NCI-H2107 (cell line): ENCODE data around the gene MMEL1.
"Not testable (repeated sequence)": the region's sequence is repeated elsewhere in the genome, so short reads cannot be mapped to it uniquely, and the experiment has no call there.

ENCODE experiments used
- DNase-seq: peaks from one replicate; lab custom pipeline; 2025; lab: John Stamatoyannopoulos, UW

MMEL1 gene

DNA sequence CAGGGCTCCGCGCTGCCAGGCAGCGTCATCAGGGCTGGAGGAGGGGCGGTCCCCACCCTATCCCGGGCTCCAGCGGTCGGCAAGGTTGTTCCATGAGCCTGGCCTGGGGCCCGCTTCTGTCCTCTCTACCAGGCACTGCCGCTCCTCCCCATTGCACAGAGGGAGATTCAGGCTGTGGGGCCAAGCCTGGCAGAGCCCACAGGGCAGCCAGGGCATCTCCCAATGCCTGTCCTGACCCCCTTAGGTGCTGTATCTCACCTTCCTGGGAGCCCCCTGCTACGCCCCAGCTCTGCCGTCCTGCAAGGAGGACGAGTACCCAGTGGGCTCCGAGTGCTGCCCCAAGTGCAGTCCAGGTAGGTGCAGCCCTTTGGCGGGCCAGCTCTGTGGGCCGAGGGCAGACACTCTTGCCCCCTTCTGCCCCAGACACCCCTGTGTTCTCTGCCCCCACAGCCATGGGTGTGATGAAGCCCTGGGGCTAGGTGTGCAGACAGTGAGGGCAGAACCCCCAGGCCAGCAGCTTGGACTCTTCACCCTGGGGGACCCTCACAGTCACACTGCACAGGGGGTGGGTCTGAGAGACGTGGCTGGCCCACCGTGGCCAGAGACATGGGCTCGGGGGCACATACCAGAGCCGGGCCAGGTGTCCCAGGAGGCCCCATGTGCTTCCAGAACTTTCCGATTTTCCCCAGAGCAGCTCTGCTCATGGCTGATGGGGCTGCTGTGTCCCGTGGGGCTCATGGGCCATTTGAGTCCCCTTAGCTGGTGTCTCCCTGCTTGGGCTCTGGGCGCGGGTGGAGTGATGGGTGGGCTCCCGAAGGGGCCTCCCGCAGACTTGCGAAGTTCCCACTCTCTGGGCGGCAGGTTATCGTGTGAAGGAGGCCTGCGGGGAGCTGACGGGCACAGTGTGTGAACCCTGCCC lies 75.1 kb downstream of the MMEL1 start:
- DNase-seq, result no peak

GRCh38 chr1:2556678-2557481 lies 75.9 kb downstream of the MMEL1 start:
- no peak for DNase-seq

DNA sequence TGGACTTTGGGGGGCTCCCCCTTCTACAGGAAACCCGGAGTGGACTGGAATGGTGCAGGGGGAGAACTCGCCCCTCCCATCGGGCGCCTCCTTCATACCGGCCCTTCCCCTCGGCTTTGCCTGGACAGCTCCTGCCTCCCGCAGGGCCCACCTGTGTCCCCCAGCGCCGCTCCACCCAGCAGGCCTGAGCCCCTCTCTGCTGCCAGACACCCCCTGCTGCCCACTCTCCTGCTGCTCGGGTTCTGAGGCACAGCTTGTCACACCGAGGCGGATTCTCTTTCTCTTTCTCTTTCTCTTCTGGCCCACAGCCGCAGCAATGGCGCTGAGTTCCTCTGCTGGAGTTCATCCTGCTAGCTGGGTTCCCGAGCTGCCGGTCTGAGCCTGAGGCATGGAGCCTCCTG lies 76.5 kb downstream of the MMEL1 start, which contains the start of gene TNFRSF14:
Gene TNFRSF14 (plus strand): TSS at position 95 of the 401 bp plus-strand sequence. CDS start 294 bp downstream, at position 389.
- no peak for DNase-seq

GRCh38 chr1:2555634-2556276 lies 77.1 kb downstream of the MMEL1 start:
- DNase-seq, result no peak

DNA sequence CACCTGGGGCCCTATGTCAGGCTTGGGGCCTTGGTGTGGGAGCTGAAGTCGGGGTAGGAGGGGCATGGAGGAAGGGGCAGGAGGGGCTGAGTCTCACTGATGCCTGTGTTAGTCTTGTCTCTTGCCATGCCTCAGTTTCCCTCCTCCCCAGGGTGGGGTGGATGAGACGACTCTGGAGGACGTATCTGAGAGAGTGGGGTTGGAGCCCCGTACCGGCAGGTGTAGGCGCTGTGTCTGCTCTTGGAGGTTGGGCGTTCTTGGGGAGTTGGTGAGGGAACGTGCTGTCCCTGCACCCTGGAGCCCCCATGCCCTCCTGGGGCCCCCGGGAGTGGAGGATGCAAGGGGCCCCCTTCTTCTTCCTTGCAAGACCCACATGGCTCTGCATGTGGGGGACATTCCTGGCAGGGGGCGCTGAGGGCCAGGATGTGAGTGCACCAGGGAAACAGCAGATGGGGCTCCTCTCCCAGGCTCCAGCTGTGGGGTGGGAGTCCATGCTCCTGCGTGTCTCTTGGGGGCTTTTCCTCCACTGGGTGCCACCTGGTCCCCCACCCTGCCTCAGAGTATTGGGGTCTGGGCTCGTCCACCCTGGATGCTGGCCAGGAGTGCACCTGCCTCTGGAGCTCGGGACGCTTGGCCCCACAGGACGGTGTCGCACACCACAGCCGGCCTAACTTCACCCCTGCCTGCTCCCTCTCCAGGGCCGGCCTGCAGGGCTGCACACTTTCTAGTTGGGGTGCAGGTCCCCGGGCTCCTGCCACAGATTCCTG lies 78.0 kb downstream of the MMEL1 start:
- DNase-seq, result no peak

DNA sequence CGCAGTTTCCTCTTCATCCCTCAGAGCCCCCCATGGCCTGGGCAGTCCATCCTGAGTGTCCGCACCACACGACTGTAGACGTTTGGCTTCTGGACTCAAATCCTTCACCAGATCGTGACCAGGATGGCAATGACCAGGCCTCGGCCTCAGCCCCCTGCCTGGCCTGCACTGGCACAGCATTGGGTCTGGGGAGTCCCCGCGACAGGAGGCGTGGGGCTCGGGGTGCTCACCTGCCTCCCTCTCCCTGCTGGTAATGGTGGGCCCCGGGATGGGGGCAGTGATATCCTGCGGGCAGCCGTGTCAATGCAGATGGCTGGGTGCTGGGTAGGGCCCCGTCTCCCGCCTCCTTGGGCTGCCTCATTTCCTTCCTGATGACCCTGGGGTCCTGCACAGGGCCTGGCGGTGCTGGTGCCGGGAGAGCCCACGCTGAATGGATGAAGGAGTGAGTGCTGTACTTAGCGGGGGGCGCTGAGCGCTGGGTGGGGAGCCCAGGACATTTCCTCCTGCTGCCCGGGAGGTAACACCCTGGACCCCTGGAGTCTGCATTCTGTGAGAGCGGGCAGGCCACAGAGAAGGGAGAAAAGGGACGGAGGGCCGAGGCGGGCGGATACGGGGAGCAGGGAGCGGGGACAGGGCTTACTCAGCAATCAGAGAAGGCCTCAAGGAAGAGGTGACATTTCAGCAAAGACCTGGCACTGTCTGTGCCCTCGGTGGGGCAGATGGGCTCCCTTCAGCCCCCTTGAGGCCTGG lies 78.8 kb downstream of the MMEL1 start:
- no peak for DNase-seq

- DNase-seq, result not testable (repeated sequence)
Observed at GRCh38 chr1:2553076-2553475, 79.7 kb downstream of the MMEL1 start.

DNA sequence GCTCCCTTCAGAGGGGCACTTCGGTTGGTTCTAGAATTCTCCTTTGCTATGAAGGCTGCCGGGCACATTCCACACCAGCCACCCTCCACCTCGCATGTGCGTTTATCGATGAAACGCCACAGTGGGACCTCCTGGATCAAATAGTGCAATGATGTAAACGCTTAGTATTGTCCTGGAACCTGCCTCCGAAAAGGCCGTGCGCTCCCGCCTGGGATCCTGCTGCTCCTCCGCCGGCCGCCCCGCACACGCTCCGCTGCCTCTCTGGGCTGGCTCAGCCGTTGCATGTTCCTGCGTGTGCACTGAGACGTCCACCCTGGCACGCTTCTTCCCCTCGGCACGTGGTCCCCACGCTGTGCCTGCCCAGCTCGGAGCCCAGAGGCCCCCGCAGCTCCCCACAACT lies 80.6 kb downstream of the MMEL1 start:
- no peak for DNase-seq

DNA sequence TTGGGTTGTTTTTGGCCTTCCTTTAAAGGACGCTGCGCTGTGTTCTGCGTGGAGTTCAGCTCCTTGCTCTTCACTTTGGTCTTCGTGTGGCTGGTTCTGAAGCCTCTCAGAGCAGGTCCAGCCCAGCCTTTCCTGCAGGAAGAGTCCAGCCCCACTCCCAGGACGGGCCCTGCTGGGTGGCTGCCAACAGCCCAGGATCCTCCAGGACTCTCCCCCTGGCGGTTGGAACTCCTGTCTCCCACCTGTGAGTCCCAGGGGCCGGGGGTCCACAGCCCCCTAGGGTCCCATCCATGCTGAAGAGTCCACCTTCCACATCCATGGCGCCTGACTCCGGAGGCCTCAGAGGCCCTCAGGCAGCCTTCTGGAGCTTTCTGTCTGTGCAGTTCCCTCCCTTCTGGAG lies 81.3 kb downstream of the MMEL1 start:
- DNase-seq, result not testable (repeated sequence)

DNA sequence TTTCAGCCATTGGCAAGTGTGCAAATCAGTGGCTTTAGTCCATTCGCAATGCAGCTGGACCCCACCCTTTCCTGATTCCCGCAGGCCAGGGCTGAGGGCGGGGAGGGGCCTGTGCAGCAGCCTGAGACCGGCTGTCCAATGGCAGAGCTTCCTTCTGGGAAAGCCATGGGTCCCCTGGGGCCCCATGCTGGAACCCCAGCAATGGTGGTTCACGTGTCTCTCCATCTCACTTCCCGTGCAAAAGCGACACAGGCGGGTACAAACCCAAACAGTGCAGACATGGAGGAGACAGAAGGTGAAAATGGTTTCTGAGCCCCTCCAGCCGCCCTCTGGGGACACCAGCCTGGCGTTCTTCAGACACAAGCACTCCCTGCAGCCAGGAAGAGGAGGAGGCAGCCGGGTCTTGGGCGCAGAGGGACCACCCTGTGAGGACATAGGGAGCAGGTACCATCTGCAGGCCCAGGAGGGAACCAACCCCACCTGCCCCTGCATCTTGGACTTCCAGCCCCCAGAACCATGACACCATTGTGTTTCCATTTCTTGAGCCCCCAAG lies 82.4 kb downstream of the MMEL1 start:
- not testable (repeated sequence) for DNase-seq

DNA sequence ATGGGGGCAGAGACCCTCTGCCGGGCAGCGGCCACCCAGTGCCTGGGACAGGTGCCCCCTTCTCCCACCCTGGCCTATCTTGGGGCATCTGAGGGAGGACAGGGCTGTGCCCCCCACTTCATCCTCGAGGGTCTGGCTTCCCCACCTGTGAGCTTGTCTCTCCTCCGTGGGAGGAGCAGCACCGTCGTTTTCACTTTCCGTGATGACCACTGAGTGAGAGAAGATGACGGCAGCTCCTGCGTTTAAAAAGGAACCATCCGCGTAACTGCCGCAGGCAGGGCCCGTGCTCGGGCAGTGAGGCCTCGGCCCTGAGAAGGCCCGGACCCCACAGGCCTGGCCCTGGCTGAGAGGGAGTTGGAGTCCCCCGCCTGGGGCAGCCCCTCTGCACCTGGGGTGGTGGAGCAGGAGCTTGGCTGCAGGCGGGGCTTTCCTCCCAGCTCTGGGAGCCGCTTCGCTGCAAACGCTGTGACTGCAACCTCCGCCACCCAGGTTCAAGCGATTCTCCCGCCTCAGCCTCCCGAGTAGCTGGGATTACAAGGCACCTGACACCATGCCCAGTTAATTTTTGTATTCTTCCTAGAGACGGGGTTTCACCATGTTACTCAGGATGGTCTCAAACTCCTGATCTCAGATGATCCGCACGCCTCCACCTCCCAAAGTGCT lies 83.3 kb downstream of the MMEL1 start:
- not testable (repeated sequence) for DNase-seq

DNA sequence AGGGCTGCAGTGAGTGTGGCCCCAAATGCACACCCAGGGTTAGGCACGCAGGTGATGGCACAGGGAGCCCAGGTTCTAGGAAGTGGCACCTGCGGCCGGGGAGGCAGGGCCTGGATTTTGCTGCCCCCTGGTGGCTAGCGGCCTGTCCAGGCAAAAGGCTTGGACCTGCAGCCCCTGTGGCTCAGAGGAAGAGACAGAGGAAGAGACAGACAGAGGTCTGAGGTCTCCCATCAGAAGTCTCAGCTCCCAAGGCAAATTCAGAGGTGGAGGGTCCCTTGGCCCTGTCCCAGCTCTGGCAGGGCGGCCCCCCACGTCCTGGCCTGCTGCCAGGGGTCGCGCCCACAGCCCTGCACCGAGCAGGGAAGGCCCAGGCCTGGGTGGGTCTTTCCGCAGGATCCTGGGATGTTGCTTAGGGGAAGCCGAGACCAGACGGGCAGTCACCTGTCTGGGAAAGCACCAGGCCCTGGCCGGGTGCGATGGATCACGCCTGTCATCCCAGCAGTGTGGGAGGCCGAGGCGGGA lies 84.7 kb downstream of the MMEL1 start:
- DNase-seq, result no peak

- no peak for DNase-seq
Observed at GRCh38 chr1:2547210-2548067, 85.4 kb downstream of the MMEL1 start.

- no peak for DNase-seq
Observed at GRCh38 chr1:2546515-2547209, 86.2 kb downstream of the MMEL1 start.

- DNase-seq, result no peak
Observed at GRCh38 chr1:2545754-2546514, 86.9 kb downstream of the MMEL1 start.

GRCh38 chr1:2544875-2545640 lies 87.8 kb downstream of the MMEL1 start:
- no peak for DNase-seq
